Measurements from ENCODE around the gene TXNRD2.
"Not testable (repeated sequence)": the region's sequence is repeated elsewhere in the genome, so short reads cannot be mapped to it uniquely, and the experiment has no call there.

TXNRD2 gene

GRCh38 chr22:19948057-19948760 is 6.6 kb upstream of the TXNRD2 start:
- no peak for DNase-seq (ENCODE audit: low read depth, low spot score)

- DNase-seq (ENCODE audit: low read depth, low spot score), result peak; percentile 63
Measured at GRCh38 chr22:19943082-19944026, 1.7 kb upstream of the TXNRD2 start.

DNA sequence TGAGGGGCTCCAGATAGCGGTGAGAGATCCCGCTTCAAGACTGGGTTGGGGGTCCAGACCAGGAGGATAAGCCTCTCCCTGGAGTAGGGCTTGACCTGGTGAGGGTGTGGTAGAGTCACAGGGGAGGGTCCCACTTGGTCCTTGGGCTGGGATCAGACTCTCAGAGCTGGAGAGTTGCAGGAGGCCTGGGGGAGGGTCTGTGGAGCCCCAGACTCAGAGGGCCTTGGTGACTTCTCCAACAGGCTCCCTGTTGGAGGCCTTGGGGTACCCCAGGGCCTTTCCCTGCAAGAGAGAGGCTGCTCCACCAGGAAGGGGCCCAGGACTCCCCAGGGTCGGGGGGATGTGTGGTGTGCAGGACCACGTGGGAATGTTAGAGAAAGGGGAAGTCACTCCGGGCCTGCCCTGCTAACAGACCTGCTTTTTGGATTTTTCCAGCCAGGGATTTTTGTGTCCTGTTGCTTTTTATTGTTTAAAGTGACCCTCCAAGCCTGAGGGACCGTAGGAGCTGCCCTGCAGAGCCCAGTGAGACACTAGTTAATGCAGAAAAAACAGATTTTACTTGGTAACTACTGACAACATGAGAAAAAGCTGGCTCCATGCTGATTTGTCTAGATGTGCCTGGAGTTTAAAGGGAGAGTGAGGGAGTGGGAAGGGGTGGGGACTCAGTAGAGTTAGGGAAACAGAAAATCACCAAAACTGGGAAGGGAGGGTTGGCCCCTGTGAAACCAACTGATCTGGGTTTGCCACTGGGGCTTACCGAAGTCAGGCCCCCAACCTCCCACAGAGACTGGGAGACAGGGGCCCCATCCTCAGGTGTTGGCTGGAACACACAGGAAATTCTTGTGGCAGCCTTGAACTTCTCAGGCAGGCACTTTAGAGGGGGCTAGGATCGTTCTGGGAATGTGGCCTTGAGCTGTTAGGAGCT is 801 bp upstream of the TXNRD2 start:
- DNase-seq (ENCODE audit: low read depth, low spot score), result no peak

DNA sequence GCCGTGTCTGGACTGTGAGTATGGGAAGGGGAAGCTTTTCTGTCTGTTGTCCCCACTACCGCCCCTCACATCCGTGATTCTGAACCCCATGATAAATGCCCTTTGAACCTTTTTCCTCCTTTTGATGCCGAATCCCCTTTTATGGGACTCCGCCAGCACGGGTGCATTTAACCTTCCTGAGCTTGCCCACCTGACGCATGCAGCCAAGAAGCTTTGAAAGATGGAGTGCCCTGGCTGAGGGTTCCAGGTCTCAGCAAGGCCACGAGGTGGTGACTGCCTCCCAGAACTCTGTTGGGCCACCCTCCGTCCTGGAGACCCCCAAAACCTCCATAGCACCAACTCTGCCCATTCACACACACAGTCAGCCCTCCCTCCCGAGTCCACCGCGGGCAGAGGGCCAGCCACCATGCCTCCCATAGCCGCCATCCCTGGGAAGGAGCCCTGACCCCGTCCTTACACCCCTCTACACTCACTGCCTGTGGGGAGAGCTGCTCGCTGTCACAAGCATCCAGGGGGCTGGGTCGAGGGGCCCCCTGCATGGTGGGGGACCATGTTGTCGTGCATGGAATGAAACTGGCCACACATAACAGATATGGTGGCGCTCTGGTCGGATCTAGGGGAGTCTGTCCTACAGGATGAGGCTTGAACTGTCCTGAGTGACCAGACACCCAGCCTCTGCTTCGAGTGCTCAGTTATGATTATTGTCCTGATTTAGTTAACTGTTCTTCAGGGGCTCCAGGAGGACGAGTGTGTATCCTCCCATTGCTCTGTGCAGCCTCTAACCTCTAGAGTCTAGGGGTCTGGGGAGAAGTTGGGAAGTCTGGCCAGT is 868 bp downstream of the TXNRD2 start:
- DNase-seq (ENCODE audit: low read depth, low spot score), result no peak

- DNase-seq (ENCODE audit: low read depth, low spot score), result no peak
Measured at GRCh38 chr22:19937616-19938473, 3.8 kb downstream of the TXNRD2 start.

DNA sequence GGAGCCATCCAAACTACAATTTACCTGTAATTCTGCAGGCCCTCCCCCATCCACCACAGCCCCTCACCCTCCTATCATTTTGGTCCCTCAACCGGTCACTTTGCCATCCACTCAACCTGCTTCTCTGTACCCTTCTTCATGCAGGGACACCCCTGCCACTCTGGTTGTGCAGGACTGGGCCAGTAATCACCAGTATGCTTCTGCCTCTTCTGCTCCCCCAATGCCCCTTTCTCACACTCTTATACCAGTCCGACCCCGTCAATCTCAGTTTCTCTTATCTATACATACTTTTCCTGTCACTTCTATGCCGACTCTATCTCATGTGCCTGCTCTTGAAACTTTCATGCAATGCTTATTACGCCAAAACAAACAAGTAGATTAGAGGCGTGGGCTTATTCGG is 5.1 kb downstream of the TXNRD2 start:
- no peak for DNase-seq (ENCODE audit: low read depth, low spot score)

- DNase-seq (ENCODE audit: low read depth, low spot score), result not testable (repeated sequence)
Measured at GRCh38 chr22:19935123-19935718, 6.4 kb downstream of the TXNRD2 start.

DNA sequence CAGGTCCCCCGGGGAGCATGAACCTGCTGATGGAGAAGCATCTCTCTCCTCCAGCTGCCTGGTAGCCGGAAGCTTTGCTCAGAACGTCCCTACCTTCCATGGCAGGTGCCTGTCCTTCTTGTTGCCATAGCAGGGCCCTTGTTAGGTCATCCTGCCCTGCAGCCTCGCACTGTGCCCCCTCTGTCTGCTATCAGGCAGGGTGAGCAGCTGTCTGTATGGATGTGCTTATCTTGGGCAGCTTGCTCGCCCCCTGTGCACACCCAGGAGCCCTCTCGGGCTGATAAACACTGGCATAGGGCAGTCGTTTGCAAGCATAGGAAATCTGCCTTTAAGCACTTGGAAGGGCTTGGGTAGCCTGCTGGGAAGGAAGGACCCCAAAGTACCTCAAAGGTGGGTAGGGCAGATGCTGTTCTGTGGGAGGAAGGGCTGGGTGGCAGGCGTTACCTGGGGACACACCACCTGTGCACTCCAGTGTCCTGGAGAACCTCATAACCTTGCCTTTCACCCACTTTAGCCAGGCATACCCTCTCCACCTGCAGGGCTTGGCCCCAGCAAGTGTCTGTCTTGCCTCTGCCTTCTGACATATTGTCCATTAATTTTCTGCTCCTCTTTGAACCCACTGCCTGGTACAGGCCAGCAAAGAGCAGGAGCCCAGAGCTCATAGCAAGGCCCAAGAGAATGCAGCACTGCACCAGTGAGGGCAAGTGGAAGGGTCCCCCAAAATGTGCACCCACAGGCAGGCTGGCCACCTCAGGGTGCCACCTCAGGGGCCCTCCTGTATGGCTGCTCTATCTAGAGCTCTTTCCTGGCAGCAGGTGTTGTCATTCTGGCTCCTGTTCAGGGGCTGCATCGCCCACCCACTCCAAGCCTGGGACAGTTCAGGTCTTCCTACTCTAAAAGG is 8.0 kb downstream of the TXNRD2 start:
- no peak for DNase-seq (ENCODE audit: low read depth, low spot score)

GRCh38 chr22:19932367-19933206 is 9.0 kb downstream of the TXNRD2 start:
- no peak for DNase-seq (ENCODE audit: low read depth, low spot score)

DNA sequence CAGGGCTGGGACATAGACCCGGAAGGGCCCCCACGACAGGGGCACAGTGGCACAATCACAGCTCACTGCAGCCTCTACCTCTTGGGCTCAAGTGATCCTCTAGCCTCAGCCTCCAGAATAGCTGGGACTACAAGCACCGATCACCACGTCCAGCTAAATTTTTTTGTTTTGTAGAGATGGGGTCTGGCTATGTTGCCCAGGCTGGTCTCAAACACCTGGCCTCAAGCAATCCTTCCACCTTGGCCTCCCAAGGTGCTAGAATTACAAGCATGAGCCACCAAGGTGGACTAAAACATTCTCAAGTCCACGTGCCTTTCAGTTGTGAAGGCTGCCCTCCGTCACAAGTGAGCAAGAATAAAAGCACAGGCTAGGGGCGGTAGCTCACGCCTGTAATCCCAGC is 10.1 kb downstream of the TXNRD2 start:
- DNase-seq (ENCODE audit: low read depth, low spot score), result no peak

DNA sequence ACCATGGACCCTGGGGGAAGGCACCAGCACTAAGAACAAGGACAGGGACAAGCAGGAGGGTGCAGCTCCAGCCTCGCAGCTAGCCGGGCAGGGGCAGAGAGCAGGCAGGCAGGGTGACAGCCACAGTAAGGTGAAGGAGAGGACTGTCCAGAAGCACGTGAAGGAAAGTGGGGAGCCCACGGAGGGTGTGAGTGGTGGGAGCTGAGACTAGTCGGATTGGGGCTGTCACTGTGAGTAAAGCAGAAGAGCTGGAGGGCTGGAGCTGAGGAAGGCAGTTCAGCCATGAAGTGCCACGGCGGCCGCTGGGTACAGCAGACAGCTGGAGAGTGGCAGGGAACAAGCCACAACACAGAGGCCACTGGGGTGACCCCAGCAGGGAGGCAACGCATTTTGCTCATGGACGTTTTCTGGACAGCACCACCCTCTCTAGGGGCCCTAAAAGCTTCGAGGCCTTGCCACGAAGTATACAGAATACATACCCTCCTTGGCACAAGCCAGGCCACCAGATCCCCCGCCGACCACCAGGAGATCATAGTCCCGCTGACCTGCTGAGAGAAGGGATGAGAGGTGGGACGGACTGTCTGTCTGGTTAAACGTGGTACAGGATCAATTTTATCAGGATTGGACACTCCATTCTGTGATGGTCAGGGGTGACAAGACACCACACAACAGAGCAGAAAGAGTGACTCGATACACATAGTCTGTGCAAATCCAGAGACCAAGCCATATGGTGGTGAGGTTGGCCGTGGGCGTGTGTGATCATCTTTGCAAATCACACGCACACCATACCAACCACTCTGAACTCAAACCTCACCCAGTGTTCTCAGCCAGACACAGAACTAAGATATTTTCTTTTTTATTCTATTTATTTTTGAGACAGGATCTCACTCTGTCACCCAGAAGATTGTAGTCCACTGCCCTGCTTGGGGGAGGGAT is 10.8 kb downstream of the TXNRD2 start:
- no peak for DNase-seq (ENCODE audit: low read depth, low spot score)

GRCh38 chr22:19929586-19930550 is 11.8 kb downstream of the TXNRD2 start:
- no peak for DNase-seq (ENCODE audit: low read depth, low spot score)

DNA sequence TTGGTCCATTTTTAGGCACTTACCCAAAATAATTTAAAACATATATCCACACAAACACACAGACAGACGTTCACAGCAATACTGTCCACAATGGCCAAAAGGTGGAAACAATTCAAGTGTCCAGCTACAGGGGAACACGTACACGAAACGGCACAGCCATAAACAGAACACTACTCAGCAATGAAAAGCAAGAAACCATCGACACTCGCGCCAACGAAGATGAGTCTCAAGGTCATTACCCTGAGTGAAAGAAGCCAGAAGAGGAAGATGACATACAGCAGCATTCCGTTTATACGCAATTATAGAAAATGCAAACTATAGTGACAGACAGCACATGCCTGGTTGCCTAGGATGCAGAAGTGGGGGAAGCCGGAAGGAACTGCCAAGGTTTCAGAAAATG is 13.4 kb downstream of the TXNRD2 start:
- DNase-seq (ENCODE audit: low read depth, low spot score), result no peak

- DNase-seq (ENCODE audit: low read depth, low spot score), result no peak
Measured at GRCh38 chr22:19927696-19928095, 13.9 kb downstream of the TXNRD2 start.

- not testable (repeated sequence) for DNase-seq (ENCODE audit: low read depth, low spot score)
Measured at GRCh38 chr22:19926028-19926427, 15.6 kb downstream of the TXNRD2 start.
